ENCODE measurements around the gene PDPN. TPM values are rescaled to one million over a fixed set of nuclear protein-coding genes. Genes with fewer than 3 reads are reported as not detected.

PDPN gene
- total and polyA plus RNA-seq, 2 of the 8 experiments (the other 6 are each of a cell fraction or from before 2014, with no cell fraction given), result 44.7 to 169 TPM

DNA sequence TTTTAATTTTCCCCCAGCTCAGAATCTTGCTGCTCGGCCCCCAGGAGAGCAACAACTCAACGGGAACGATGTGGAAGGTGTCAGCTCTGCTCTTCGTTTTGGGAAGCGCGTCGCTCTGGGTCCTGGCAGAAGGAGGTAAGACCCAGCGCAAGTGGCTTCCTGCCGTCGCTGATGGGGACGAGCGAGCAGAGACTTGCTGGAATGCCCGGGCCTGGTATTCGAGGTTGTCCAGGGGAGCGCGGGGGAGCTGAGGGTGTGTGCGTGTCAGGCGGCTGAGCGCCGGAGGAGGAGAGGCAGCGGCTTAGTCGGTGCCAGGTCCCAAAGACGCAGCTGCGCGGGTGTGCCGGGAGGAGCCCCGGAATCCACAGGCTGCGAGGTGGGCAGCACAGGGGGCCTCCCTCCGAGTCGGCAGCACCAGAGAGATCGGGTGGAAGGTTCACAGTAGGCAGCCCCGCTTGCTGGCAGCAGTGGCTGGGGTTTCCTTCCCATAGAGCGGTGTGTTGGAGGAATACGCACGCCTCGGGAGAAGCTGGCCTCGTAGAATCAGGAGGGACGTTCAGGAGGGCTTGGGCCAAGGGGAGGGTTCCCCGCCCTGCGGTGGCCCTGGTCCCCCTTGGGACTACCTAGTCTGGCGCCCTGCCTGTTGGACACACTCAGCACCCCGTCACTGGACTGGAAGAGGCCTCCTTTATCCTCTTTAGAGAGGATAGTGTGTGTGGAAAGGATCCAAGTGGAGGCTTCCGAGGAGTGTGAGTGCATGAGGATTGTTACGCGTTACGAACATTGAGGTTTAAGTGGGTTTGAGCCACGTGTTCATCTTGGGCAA lies 547 bp downstream of the PDPN start:
- ChIA-PET CTCF (ENCODE audit: partially characterized antibody) (interaction anchor here (1.2 to 6.2 kb wide), 3 partner anchors 13 to 230 kb away, joined by 3 to 27 read pairs (median 4); no protein-coding TSS in a partner anchor), POLR2A (ENCODE audit: partially characterized antibody) (interaction anchor here (0.8 to 4.4 kb wide), 7 partner anchors 10 to 73 kb away, joined by 3 to 31 read pairs (median 4); no protein-coding TSS in a partner anchor)
- 0 out of 2 replicates have a peak, but pooled peaks cover 3% of the 10 kb centered on the region for H3K79me1 ChIP-seq (ENCODE audit: low read depth, low read length)
- peak overlapping the region; percentile 5 for H3K14ac ChIP-seq (ENCODE audit: insufficient read length)
- H3K36me3 ChIP-seq (ENCODE audit: control insufficient read depth in 2 of 4, insufficient read depth in 4 of 4, low read length in 3 of 4), result no peaks in the 10 kb centered on the region; a peak in 2 of 8 replicates
- FAIRE-seq (no peak), DNase-seq (ENCODE audit: low read depth in 1 of 2, low spot score in 2 of 2) (peak in 1 of 2 experiments; percentile 56)
- peak overlapping the region; percentile 84 for H3K18ac ChIP-seq (ENCODE audit: extremely low read depth, low read length)
- peaks cover 0 to 2% of the 10 kb centered on the region in 2 experiments for H4K20me1 ChIP-seq (replicated peaks in 1 of 2; ENCODE audit: control insufficient read depth in 1 of 2, insufficient read depth in 2 of 2, low read length in 2 of 2)
- H4K91ac ChIP-seq (replicated peaks; ENCODE audit: insufficient read length, low read length), result peak overlapping the region; percentile 22
- peak overlapping the region; percentile 71 for H3K56ac ChIP-seq (replicated peaks; ENCODE audit: insufficient read length, low read depth, low read length)
- peaks cover 9 to 41% (median 29%) of the 10 kb centered on the region in 4 experiments for H3K4me1 ChIP-seq (replicated peaks in 1 of 4; ENCODE audit: control insufficient read depth in 3 of 4, insufficient read depth in 4 of 4, low read length in 3 of 4)
- no peaks in the 10 kb centered on the region for H3K9me3 ChIP-seq (ENCODE audit: insufficient read depth in 2 of 2, low read depth in 1 of 2, low read length in 1 of 2)
- 0 out of 2 replicates have a peak overlapping the region, but pooled peaks have one; percentile 18 for H2AFZ ChIP-seq (ENCODE audit: low read length)
- 2% methylated on average over 42 of the region's 47 CpGs; no CpG with 5 or more reads in 1 of the 2 experiments for WGBS, 2 experiments (ENCODE audit: extremely low coverage in 1 of 2, insufficient coverage in 1 of 2, insufficient read length in 1 of 2, insufficient replicate concordance in 2 of 2, low coverage in 1 of 2, low lambda C conversion rate in 2 of 2, missing lambda C conversion rate in 1 of 2)
- peak overlapping the region; percentile 73 for H4K5ac ChIP-seq (ENCODE audit: insufficient read length, low read depth, low read length)
- peak overlapping the region; percentile 64; the same call in 1 of the 2 replicates for H2BK12ac ChIP-seq (ENCODE audit: low read depth, low read length)
- H3K4ac ChIP-seq (replicated peaks; ENCODE audit: insufficient read length, low read depth, low read length), result peak overlapping the region; percentile 61
- H3K79me2 ChIP-seq (ENCODE audit: control insufficient read depth in 1 of 2, insufficient read depth in 2 of 2, low read length in 2 of 2), result peaks cover 22 to 49% of the 10 kb centered on the region in 2 experiments
- H3K23ac ChIP-seq (ENCODE audit: insufficient read length), result no peak overlapping the region
- no peak overlapping the region; the same call in 1 of the 2 replicates for H2BK20ac ChIP-seq (ENCODE audit: low read length)
- peaks cover 15% of the 10 kb centered on the region; the same call in 1 of the 2 replicates for H3K23me2 ChIP-seq (ENCODE audit: low read depth, low read length)
- peak overlapping the region; percentile 40; the same call in 1 of the 2 replicates for H2BK5ac ChIP-seq (ENCODE audit: low read depth, low read length)
- peak overlapping the region; percentile 87 to 95 for H3K4me2 ChIP-seq (ENCODE audit: insufficient read depth in 1 of 2, low read depth in 2 of 2, low read length in 2 of 2)
- peak overlapping the region; percentile 72 for H4K8ac ChIP-seq (ENCODE audit: extremely low read depth, insufficient read depth, low read length)
- peaks cover 0 to 3% (median 0%) of the 10 kb centered on the region in 4 experiments; a peak in 3 of 7 replicates for H3K27me3 ChIP-seq (replicated peaks in 1 of 4; ENCODE audit: control insufficient read depth in 3 of 4, extremely low read depth in 1 of 4, insufficient read depth in 3 of 4, low read length in 3 of 4)
- H3K27ac ChIP-seq (ENCODE audit: low read depth, low read length), result peak overlapping the region; percentile 52
- no peak overlapping the region; the same call in 1 of the 2 replicates for H2BK15ac ChIP-seq (ENCODE audit: low read length)
- peak overlapping the region; percentile 55 to 75 (median 71) for H3K9ac ChIP-seq (replicated peaks in 1 of 4; ENCODE audit: extremely low read depth in 1 of 4, low read depth in 3 of 4, low read length in 3 of 4)
- H3K4me3 ChIP-seq (ENCODE audit: extremely low read depth in 1 of 4, insufficient read depth in 2 of 4, low read depth in 3 of 4, low read length in 4 of 4), result peak overlapping the region; percentile 80 to 100 (median 88)
- H2AK5ac ChIP-seq (ENCODE audit: low read depth, low read length), result 0 out of 2 replicates have a peak overlapping the region, but pooled peaks have one; percentile 2
- no peak overlapping the region for H2BK120ac ChIP-seq (replicated peaks; ENCODE audit: low read depth, low read length)
- TF ChIP-seq HDAC6 (IDR thresholded peaks at IDR 0.05; ENCODE audit: low read depth, low read length) (no peak), RAD21 (IDR thresholded peaks at IDR 0.05 in 1 of 2, conservative IDR thresholded peaks at IDR 0.05 in 1 of 2; ENCODE audit: low read depth in 2 of 2, low read length in 2 of 2) (no peak), TAF1 (IDR thresholded peaks at IDR 0.05; ENCODE audit: low read depth, low read length) (no peak), FOSL1 (IDR thresholded peaks at IDR 0.05; ENCODE audit: insufficient read depth, low read depth, low read length) (no peak), NANOG (IDR thresholded peaks at IDR 0.05; ENCODE audit: insufficient read depth, low read depth, low read length, poor library complexity, severe bottlenecking) (no peak), SAP30 (IDR thresholded peaks at IDR 0.05; ENCODE audit: insufficient read depth, insufficient replicate concordance, low read length) (peak; percentile 61), SP1 (IDR thresholded peaks at IDR 0.05; ENCODE audit: low read depth, low read length) (no peak), RNF2 (IDR thresholded peaks at IDR 0.05; ENCODE audit: borderline replicate concordance, low read depth, low read length, missing control alignments, poor library complexity, severe bottlenecking) (no peak)
